Raji (cell line): ENCODE measurements around the gene ANO4.

Source experiments
- POLR2A ChIP-seq: IDR thresholded peaks from 2 replicates; pipeline ENCODE4 v1.6.1; 2011; ENCODE audit warnings: low read depth, low read length, control low read depth; ENCODE audit not compliant: insufficient read depth

The ANO4 gene

GRCh38 chr12:100794441-100795173 lies at the start of gene ANO4:
ANO4 (plus strand) TSS chr12:100794776; CDS start chr12:100901786, 107,010 bp downstream.
- TF ChIP-seq POLR2A: no peak

GRCh38 chr12:100745378-100746071 lies 49.1 kb upstream of the ANO4 start:
- TF ChIP-seq POLR2A: no peak

GRCh38 chr12:100752841-100753240 lies 41.7 kb upstream of the ANO4 start:
- TF ChIP-seq POLR2A: no peak

- TF ChIP-seq POLR2A: no peak
Measured at GRCh38 chr12:100753837-100754236, 40.7 kb upstream of the ANO4 start.

- TF ChIP-seq POLR2A: no peak
Measured at GRCh38 chr12:100755186-100755585, 39.4 kb upstream of the ANO4 start.

GRCh38 chr12:100758083-100758482 lies 36.5 kb upstream of the ANO4 start:
- no peak for TF ChIP-seq POLR2A

GRCh38 chr12:100767371-100767770 lies 27.2 kb upstream of the ANO4 start:
- no peak for TF ChIP-seq POLR2A

- TF ChIP-seq POLR2A: no peak
Measured at GRCh38 chr12:100767950-100768349, 26.6 kb upstream of the ANO4 start.

GRCh38 chr12:100778967-100779590 lies 15.5 kb upstream of the ANO4 start:
- TF ChIP-seq POLR2A: no peak

GRCh38 chr12:100789146-100789545 lies 5.4 kb upstream of the ANO4 start:
- TF ChIP-seq POLR2A: no peak

- no peak for TF ChIP-seq POLR2A
Measured at GRCh38 chr12:100789975-100790374, 4.6 kb upstream of the ANO4 start.

- TF ChIP-seq POLR2A: no peak
Measured at GRCh38 chr12:100790552-100790951, 4.0 kb upstream of the ANO4 start.

- no peak for TF ChIP-seq POLR2A
Measured at GRCh38 chr12:100793182-100793581, 1.4 kb upstream of the ANO4 start.

- no peak for TF ChIP-seq POLR2A
Measured at GRCh38 chr12:100795174-100795799, 711 bp downstream of the ANO4 start.

GRCh38 chr12:100795800-100796179 lies 1.2 kb downstream of the ANO4 start:
- no peak for TF ChIP-seq POLR2A

- no peak for TF ChIP-seq POLR2A
Measured at GRCh38 chr12:100796621-100797020, 2.0 kb downstream of the ANO4 start.
